Measurements from ENCODE around the gene SLC39A13.

SLC39A13 gene

GRCh38 chr11:47461876-47462275 is 53.5 kb downstream of the SLC39A13 start:
- DNase-seq: no peak

- no peak for DNase-seq
Measured at GRCh38 chr11:47464483-47464882, 56.1 kb downstream of the SLC39A13 start.

Data from NK-92 treated with Interleukin-12 subunit alpha and Interleukin-12 subunit beta, amount 100 ng/mL, for 24 hours (cell line).